ENCODE results near the gene PIEZO2. TPM values are rescaled to one million over a fixed set of nuclear protein-coding genes. Genes with fewer than 3 reads are reported as not detected.

Gene PIEZO2
- total RNA-seq, 1 donor from 2014 or later: 4.2 TPM

DNA sequence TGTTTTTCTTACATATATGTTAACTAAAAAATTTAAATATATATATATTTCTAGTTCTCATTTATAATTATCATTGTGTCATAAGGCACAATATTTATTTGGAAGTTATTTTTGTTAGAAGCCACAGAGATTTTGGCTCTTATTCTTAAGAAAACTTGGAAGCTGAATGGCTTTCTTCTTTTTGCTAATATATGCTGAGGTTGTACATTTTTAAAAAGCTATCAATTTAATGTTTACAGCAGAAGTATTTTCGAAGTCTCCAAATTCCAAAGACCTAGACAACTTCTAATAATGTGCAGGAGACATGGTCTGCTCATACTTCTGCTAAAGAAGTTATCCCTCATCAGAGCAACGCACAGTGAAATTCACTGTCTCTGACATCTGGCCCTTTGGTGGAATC lies 3.7 kb upstream of the PIEZO2 start:
- no peak for DNase-seq (ENCODE audit: low spot score)
- Mint-ChIP-seq H3K27ac (no peak overlapping the region), H3K4me1 (peaks cover 10% of the 10 kb centered on the region), H3K4me3 (no peak overlapping the region), H3K27me3 (ENCODE audit: insufficient read depth, low read depth) (peaks cover 19% of the 10 kb centered on the region), H3K36me3 (no peaks in the 10 kb centered on the region), H3K9me3 (no peaks in the 10 kb centered on the region)
- no peak overlapping the region for H2AFZ ChIP-seq (replicated peaks)
- H3K4me2 ChIP-seq: no peak overlapping the region
- H3K4me1 ChIP-seq: peaks cover 9% of the 10 kb centered on the region
- TF ChIP-seq EZH2phosphoT487 (IDR thresholded peaks at IDR 0.05) (no peak), EZH2 (IDR thresholded peaks at IDR 0.05) (no peak)
- TF ChIP-seq, protein P1, sequence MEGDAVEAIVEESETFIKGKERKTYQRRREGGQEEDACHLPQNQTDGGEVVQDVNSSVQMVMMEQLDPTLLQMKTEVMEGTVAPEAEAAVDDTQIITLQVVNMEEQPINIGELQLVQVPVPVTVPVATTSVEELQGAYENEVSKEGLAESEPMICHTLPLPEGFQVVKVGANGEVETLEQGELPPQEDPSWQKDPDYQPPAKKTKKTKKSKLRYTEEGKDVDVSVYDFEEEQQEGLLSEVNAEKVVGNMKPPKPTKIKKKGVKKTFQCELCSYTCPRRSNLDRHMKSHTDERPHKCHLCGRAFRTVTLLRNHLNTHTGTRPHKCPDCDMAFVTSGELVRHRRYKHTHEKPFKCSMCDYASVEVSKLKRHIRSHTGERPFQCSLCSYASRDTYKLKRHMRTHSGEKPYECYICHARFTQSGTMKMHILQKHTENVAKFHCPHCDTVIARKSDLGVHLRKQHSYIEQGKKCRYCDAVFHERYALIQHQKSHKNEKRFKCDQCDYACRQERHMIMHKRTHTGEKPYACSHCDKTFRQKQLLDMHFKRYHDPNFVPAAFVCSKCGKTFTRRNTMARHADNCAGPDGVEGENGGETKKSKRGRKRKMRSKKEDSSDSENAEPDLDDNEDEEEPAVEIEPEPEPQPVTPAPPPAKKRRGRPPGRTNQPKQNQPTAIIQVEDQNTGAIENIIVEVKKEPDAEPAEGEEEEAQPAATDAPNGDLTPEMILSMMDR (IDR thresholded peaks at IDR 0.05): no peak
- H3K79me2 ChIP-seq (ENCODE audit: low read depth): no peaks in the 10 kb centered on the region
- peaks cover 8% of the 10 kb centered on the region for H3F3A ChIP-seq (ENCODE audit: low read depth)
- no peak overlapping the region for H3K9ac ChIP-seq
- H3K27ac ChIP-seq: no peak overlapping the region
- no peaks in the 10 kb centered on the region for H3K9me3 ChIP-seq (ENCODE audit: low read depth)
- no peak overlapping the region for H3K4me3 ChIP-seq
- peaks cover 40% of the 10 kb centered on the region for H3K27me3 ChIP-seq
- no peaks in the 10 kb centered on the region for H3K36me3 ChIP-seq
- H4K20me1 ChIP-seq (ENCODE audit: low read depth): no peaks in the 10 kb centered on the region

DNA sequence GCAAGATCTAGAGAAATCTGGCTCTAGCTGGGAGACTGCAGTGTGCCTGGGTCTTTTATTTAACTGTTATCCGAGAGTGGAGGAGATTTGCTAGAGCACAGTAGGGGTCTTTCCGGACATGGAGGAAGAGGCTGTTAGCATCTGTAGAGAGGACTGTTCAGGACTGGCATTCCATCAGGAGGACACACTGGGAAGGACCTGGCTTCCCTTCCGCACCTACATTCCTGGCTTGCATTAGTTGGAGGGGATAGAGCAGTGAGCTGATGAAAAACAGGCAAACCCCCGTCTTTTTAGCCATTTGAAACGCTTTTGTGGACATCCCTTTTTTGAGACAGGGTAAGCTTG lies 874 bp upstream of the PIEZO2 start:
- Histone ChIP-seq H3K4me3 (peak overlapping the region; percentile 57), H3K36me3 (no peaks in the 10 kb centered on the region), H4K20me1 (ENCODE audit: low read depth) (peaks cover 20% of the 10 kb centered on the region), H3K9ac (no peak overlapping the region), H3K27me3 (peaks cover 69% of the 10 kb centered on the region), H3K27ac (no peak overlapping the region), H3F3A (ENCODE audit: low read depth) (peaks cover 17% of the 10 kb centered on the region), H3K4me1 (peaks cover 14% of the 10 kb centered on the region), H3K79me2 (ENCODE audit: low read depth) (no peaks in the 10 kb centered on the region), H3K9me3 (ENCODE audit: low read depth) (no peaks in the 10 kb centered on the region), H2AFZ (replicated peaks) (peak overlapping the region; percentile 92), H3K4me2 (peak overlapping the region; percentile 84)
- Mint-ChIP-seq H3K9me3 (no peaks in the 10 kb centered on the region), H3K27ac (peak overlapping the region; percentile 3), H3K4me3 (peak overlapping the region; percentile 82), H3K4me1 (peaks cover 20% of the 10 kb centered on the region), H3K36me3 (peaks cover 5% of the 10 kb centered on the region), H3K27me3 (ENCODE audit: insufficient read depth, low read depth) (peaks cover 35% of the 10 kb centered on the region)
- peak; percentile 39 for DNase-seq (ENCODE audit: low spot score)
- TF ChIP-seq EZH2phosphoT487 (IDR thresholded peaks at IDR 0.05) (no peak), EZH2 (IDR thresholded peaks at IDR 0.05) (no peak)
- TF ChIP-seq, protein P1 (IDR thresholded peaks at IDR 0.05): no peak

DNA sequence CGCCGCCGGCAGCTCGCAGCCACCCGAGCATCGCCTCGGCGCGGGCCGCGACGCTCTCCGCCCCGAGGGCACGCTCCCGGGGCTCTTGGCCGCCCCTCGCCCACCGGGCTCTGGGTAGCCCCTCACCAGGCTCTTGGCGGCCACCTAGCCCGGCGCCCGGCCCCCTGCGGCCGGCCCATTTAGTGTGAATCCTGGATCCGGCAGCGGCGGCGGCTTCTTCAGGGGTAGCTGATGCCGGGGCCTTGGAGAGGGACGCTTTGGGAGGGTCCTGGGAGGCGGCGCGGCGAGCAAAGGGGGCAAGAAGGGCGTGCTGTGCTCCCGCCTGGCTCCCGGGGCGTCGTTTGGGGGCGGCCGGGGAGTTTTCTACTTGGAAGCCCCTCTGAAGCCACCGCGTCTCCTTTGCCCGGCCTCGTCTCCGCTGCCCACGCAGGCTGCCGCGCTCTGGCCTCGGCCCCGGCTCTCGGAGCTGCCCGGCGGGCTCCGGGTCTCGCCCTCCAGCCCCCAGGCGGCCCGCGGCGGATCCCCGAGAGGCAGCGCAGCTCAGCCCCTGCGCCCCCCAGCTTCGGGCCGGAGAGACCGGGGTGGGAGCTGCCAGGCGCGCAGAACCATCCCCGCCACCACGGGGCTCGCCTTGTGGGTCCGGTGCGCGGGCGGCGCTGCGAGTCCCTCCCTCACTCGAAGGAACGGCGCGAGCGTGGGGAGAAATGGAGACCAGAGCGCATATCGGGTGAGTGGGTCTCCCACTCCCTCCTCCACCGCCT lies 509 bp downstream of the PIEZO2 start:
- peak; percentile 49 for DNase-seq (ENCODE audit: low spot score)
- peaks cover 20% of the 10 kb centered on the region for H3K4me1 Mint-ChIP-seq
- H3K4me3 Mint-ChIP-seq: peak overlapping the region; percentile 84
- peaks cover 35% of the 10 kb centered on the region for H3K27me3 Mint-ChIP-seq (ENCODE audit: insufficient read depth, low read depth)
- Histone ChIP-seq H3K9ac (no peak overlapping the region), H3F3A (ENCODE audit: low read depth) (peaks cover 17% of the 10 kb centered on the region), H2AFZ (replicated peaks) (peak overlapping the region; percentile 92), H3K4me3 (peak overlapping the region; percentile 57), H3K79me2 (ENCODE audit: low read depth) (no peaks in the 10 kb centered on the region), H3K9me3 (ENCODE audit: low read depth) (no peaks in the 10 kb centered on the region), H3K4me2 (peak overlapping the region; percentile 84), H3K4me1 (peaks cover 14% of the 10 kb centered on the region), H3K27me3 (peaks cover 74% of the 10 kb centered on the region), H3K27ac (no peak overlapping the region), H3K36me3 (no peaks in the 10 kb centered on the region), H4K20me1 (ENCODE audit: low read depth) (peaks cover 20% of the 10 kb centered on the region)
- H3K36me3 Mint-ChIP-seq: peaks cover 5% of the 10 kb centered on the region
- TF ChIP-seq EZH2 (IDR thresholded peaks at IDR 0.05) (peak; percentile 85), EZH2phosphoT487 (IDR thresholded peaks at IDR 0.05) (peak; percentile 71)
- TF ChIP-seq, protein P1 (IDR thresholded peaks at IDR 0.05): no peak
- no peak overlapping the region for H3K27ac Mint-ChIP-seq
- no peaks in the 10 kb centered on the region for H3K9me3 Mint-ChIP-seq
